DMS 273 (cell line): ENCODE data around the gene RGMA.

Experiments
- DNase-seq: peaks from one replicate; lab custom pipeline; 2025; ENCODE audit not compliant: unreplicated experiment; lab: John Stamatoyannopoulos, UW

The RGMA gene

GRCh38 chr15:93093765-93094164, 4.8 kb upstream of the RGMA start:
- DNase-seq = no peak

DNA sequence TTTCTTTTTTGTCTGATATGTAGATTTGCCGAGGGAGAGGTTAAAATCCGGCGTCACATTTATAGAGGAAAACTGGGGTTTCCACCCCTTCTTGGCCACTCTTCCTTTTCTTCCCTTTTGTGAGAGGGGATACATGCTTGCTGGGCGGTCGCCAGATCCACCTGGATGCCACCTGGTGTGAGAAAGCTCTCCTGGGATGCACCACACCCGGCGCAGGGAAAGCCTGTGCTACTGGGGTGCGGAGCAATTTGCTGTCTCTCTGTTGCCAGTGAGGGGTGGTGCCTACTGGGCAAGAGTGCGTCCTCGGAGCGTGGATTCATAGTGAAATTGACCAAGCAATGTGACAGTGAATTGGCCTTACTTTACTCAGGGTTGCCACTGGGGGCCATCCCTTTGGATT, 2.5 kb upstream of the RGMA start:
- no peak for DNase-seq

- no peak for DNase-seq
These were observed 805 bp upstream of the RGMA start for GRCh38 chr15:93089727-93090305.

DNA sequence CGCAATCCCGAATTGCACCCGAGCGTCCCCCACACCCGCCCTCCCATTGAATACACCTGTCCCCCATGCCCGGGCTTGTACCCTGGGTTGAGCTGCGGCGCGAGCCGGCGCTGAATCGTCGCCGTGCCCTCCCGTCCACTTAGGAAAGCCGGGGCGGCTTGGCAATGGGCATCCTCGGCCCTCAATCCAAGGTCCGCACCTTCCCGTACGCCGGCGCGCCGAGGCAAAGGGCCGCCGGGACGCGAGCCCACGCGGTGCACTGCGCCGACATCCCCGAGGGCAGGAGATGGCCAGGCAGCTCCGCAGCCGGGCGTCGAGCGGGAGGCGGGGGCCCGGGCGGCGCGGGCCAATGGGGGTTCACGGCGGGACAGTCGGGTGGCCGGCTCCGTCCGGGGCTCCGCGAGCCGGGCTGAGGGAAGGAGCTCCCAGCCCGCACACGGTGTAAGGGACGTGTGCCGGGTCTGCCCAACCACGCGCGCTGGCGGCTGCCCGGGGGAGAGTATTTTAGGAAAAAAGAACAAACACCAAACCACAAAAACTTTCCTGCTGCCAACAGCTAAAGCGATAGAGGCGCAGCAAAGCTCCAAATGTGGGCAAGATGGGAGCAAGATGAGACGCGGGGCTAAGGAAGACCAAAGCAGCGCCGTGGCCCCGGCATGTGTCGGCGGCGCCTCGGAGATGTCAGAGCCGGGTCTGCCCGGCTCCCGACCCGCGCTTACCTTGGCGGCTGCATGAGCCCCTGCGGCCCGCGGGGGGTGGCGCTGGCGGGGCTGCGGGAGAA, 621 bp downstream of the RGMA start:
- DNase-seq = peak; percentile 59

GRCh38 chr15:93087825-93088199, 1.2 kb downstream of the RGMA start:
- peak; percentile 80 for DNase-seq

- DNase-seq = no peak
These were observed 2.2 kb downstream of the RGMA start for GRCh38 chr15:93086791-93087190.

- DNase-seq = no peak
These were observed 3.3 kb downstream of the RGMA start for GRCh38 chr15:93085692-93086091.

DNA sequence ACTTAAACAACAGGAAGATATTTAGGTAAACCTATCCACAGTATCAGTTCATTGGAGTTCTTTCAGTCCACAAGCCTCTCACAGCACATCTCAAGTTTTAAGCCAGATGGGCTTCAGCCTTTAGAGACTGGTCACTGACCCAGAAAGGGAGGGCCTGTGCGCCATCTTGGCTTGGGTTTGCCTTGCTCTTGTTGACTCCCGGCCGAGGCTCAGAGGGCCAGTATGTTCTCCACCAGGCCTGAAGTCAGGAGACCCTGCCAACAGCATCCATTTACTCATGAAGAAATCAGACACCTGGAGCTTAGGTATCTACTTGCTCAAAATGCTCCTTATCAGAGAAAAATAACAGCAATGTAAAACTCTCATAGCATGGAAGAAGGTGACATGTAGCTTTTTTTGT, 6.2 kb downstream of the RGMA start:
- no peak for DNase-seq

DNA sequence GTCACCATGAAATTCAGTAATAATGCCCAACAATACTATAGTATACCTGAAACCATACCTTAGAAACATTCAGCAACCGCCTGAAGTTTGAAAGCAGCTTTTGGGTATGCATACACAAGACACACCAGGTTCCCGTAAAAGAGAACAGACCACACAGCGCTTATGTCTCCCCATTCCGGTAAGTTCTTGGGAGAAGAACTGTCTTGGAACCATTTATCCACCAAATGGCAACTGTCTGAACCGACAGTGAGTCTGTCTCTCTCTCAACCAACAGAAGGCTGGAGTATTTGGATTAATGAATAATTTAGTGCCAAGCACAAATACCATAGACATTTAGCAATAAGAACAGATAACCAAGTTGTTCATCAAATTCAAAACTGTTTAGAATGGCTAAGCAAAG, 7.6 kb downstream of the RGMA start:
- DNase-seq = no peak

- DNase-seq = no peak
These were observed 8.6 kb downstream of the RGMA start for GRCh38 chr15:93080451-93080850.

DNA sequence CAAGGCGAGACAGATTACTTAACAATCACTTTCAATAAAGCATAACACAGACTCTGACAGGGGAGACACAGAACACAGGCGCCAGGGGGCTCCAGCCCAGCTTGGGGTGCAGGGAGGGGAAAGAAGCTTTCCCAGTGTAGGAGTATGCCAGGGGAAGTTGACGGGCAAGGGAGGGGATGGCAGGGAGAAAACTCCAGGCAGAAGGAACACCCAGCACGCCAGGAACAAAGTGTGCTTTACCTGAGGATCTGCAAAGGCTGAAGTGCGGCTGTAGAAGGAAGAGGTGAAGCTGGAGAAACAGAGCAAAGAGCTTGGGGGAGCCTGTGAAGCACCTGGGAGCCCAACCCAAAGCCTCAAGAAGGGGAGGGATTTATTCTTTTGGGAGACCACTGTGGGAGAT, 12.1 kb downstream of the RGMA start:
- no peak for DNase-seq

GRCh38 chr15:93076217-93076616, 12.8 kb downstream of the RGMA start:
- DNase-seq = no peak

GRCh38 chr15:93074599-93074998, 14.4 kb downstream of the RGMA start:
- DNase-seq = no peak

GRCh38 chr15:93073465-93073952, 15.5 kb downstream of the RGMA start:
- peak; percentile 34 for DNase-seq

- DNase-seq = peak; percentile 86
These were observed 16.3 kb downstream of the RGMA start for GRCh38 chr15:93072411-93073394.

DNA sequence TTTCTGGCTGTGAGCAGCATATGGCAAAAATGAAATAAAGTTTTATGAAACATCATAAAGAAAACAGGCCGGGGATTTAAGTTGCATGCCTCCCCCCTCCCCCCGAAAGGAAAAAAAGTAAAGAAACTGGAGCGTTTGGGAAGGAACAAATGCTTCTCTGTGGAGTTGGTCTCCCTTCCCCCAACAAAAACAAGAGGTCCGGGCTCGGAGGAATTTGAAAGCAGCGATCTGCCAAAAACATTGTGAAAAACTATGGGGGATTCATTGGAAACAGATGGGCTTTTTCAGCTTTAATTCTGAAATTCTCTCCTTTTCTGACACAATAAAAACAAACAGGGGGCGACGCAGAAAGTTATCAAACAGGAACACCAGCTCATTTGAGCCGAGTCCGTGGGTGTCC, 17.0 kb downstream of the RGMA start:
- peak; percentile 10 for DNase-seq

DNA sequence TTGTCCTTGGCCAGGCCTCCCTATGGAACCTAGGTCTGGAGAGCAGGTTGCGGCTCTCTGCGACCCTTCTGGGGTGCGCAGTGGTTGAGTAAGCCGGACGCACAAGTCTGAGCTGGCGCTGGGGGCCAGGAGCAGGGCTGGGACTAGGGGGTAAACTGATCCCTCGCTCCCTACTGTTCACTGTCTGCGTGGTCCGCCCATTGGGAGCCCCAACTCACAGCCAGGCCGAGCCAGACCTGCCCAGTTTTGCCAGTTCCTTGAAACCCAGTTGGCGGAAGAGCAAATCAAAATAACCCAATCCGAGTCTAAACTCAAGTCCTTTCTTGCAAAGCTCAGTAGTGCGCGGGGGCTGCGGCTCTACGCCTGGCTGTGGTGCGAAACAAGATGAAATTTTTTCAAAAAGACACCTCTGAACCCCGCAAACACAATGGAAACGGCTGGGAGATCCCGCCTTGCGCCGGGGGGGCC, 17.5 kb downstream of the RGMA start:
- DNase-seq = no peak

DNA sequence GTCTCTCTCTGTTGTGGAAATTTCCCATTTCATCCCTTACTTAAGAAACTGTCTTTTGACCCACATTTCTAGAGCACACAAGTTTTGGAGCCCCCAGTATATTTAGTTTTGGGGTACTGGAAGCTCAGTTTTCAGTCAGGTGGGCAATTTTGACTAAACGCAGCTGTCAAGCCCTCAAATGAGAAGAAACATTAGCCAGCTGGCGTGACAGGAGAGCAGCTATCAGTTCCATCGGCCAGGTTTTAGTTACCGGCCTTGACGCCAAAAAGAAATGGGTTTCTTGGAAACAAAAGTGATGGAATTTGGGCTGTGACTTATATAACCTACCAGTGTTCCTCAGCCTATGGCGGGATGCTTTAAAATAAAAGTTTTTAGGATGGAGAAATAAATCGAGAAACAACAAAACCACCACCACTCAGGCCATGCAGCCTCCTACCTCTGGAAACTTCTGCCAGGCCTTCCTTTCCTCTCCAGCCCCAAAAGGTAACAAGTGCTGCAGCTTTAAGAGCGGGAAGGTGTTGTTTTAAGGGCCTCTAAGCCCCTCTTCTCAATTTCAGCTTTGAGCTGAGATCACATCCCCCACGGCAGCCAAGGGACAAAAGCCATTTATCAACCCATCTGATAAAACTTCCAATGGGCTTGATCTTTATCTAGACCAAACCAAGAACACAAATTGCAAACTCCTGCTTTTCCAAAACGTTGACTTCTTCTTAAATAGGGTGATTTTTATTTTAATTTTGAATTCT, 18.3 kb downstream of the RGMA start:
- no peak for DNase-seq

GRCh38 chr15:93070132-93070531, 18.9 kb downstream of the RGMA start:
- no peak for DNase-seq

GRCh38 chr15:93068581-93069199, 20.3 kb downstream of the RGMA start:
- DNase-seq = no peak
